Naive thymus-derived CD4-positive, alpha-beta T cell (primary cell): ENCODE results near the gene KAZN. TPM values are rescaled to one million over a fixed set of nuclear protein-coding genes. Genes with fewer than 3 reads are reported as not detected.
A peak's percentile ranks its signal among the peaks of the same experiment; 100 is the strongest.

Experiments used
- ATAC-seq: fragments of 150-1000 bp; cut with Tn5 transposase; 2 replicates; pipeline ENCODE4 v1.10.0; 2021; ENCODE audit warnings: mild to moderate bottlenecking, moderate library complexity
- CTCF ChIA-PET: fragments of 350-600 bp; sonication (Branson Sonifier 250); formaldehyde crosslinking; loops from one replicate; lab custom pipeline; 2021; ENCODE audit warnings: antibody characterized with exemption; lab: Charles Lee
- POLR2A ChIA-PET: fragments of 350-600 bp; sonication (Branson Sonifier 250); formaldehyde crosslinking; loops from one replicate; lab custom pipeline; 2021; ENCODE audit warnings: antibody characterized with exemption, inconsistent platforms; lab: Charles Lee
- DNase-seq, 9 donors: peaks; one replicate each; pipeline versions ENCODE4 v3.0.0 to v3.0.0-alpha.2; 2020 to 2022; ENCODE audit warnings: mixed read lengths in 1 of 9
- H3K27ac ChIP-seq: one replicate; pipeline ENCODE4 v1.7.0; 2013; ENCODE audit warnings: mild to moderate bottlenecking, low read depth, low read length, moderate library complexity
- H3K27me3 ChIP-seq, 2 donors: one replicate each; pipeline ENCODE4 v1.7.0; 2013; ENCODE audit warnings: low read length in 2 of 2, mild to moderate bottlenecking in 2 of 2, moderate library complexity in 2 of 2; ENCODE audit not compliant: control insufficient read depth in 2 of 2, insufficient read depth in 2 of 2
- H3K36me3 ChIP-seq, 3 experiments: 1 replicate in 2 of 3; 2 replicates in 1 of 3; pipeline ENCODE4 v1.7.0; 2013; ENCODE audit warnings: low read length in 3 of 3, mild to moderate bottlenecking in 3 of 3, moderate library complexity in 1 of 3; ENCODE audit not compliant: insufficient read depth in 3 of 3, control insufficient read depth in 2 of 3
- H3K4me1 ChIP-seq, 2 donors: one replicate each; pipeline ENCODE4 v1.7.0; 2013; ENCODE audit warnings: low read length in 2 of 2, mild to moderate bottlenecking in 2 of 2, moderate library complexity in 1 of 2; ENCODE audit not compliant: control insufficient read depth in 2 of 2, insufficient read depth in 2 of 2
- H3K4me3 ChIP-seq: 2 replicates; pipeline ENCODE4 v1.7.0; 2013; ENCODE audit warnings: mild to moderate bottlenecking, low read length
- H3K9me3 ChIP-seq, 3 experiments: 1 replicate in 2 of 3; 2 replicates in 1 of 3; pipeline ENCODE4 v1.7.0; 2013; ENCODE audit warnings: low read length in 3 of 3; ENCODE audit not compliant: control insufficient read depth in 2 of 3
- H3K27ac Mint-ChIP-seq, 9 donors: one replicate each; pipeline ENCODE4 v1.8.0; 2020 to 2022; ENCODE audit warnings: mixed read lengths in 9 of 9, mild to moderate bottlenecking in 8 of 9, moderate library complexity in 5 of 9, inconsistent platforms in 2 of 9
- H3K27me3 Mint-ChIP-seq, 5 donors: one replicate each; pipeline ENCODE4 v1.8.0; 2021 to 2022; ENCODE audit warnings: mixed read lengths in 5 of 5, mild to moderate bottlenecking in 1 of 5
- H3K36me3 Mint-ChIP-seq, 5 donors: one replicate each; pipeline ENCODE4 v1.8.0; 2020 to 2022; ENCODE audit warnings: mixed read lengths in 5 of 5, mild to moderate bottlenecking in 3 of 5, inconsistent platforms in 1 of 5
- H3K4me1 Mint-ChIP-seq, 7 donors: one replicate each; pipeline ENCODE4 v1.8.0; 2020 to 2022; ENCODE audit warnings: mixed read lengths in 7 of 7, mild to moderate bottlenecking in 3 of 7, inconsistent platforms in 1 of 7
- H3K4me3 Mint-ChIP-seq, 10 donors: one replicate each; pipeline ENCODE4 v1.8.0; 2020 to 2022; ENCODE audit warnings: mild to moderate bottlenecking in 10 of 10, mixed read lengths in 10 of 10, moderate library complexity in 6 of 10, inconsistent platforms in 2 of 10
- H3K9me3 Mint-ChIP-seq, 11 donors: one replicate each; pipeline ENCODE4 v1.8.0; 2020 to 2022; ENCODE audit warnings: mixed read lengths in 11 of 11, mild to moderate bottlenecking in 4 of 11, inconsistent platforms in 1 of 11, moderate library complexity in 1 of 11
- intact Hi-C, 2 donors: fragments of 100-400 bp; cut with micrococcal nuclease; formaldehyde crosslinking; loops; one replicate each; pipeline ENCODE4 v1.15.1; 2023
- polyA plus RNA-seq, 2 donors: library from polyadenylated mRNA; unstranded; fragments of 300-500 nt; fragmentation: Illumina TruSeq; gene quantifications; one replicate each; pipeline ENCODE4 v1.2.3, GENCODE V29; 2021
- total RNA-seq, 6 experiments: library from RNA in 5 of 6; stranded (reverse) in 5 of 6; gene quantifications; 1 replicate in 5 of 6; 2 replicates in 1 of 6; pipeline ENCODE4 v1.2.3 and lab custom pipeline; 2021 to 2026

KAZN gene
- total and polyA plus RNA-seq, 7 experiments from 2014 or later = 0.08 to 0.87 (median 0.30) TPM

- H3K27me3 ChIP-seq = peaks cover 0 to 7% of the 10 kb centered on the region in 2 donors
- CTCF ChIA-PET = no interaction called here
- DNase-seq (no peak), ATAC-seq (no peak)
- H3K27ac Mint-ChIP-seq = no peak overlapping the region
- intact Hi-C loops = no loop called here
- peaks cover 0 to 5% (median 4%) of the 10 kb centered on the region in 7 donors for H3K4me1 Mint-ChIP-seq
- POLR2A ChIA-PET = no interaction called here
- peaks cover 49 to 74% (median 66%) of the 10 kb centered on the region in 5 donors for H3K27me3 Mint-ChIP-seq
- H3K9me3 ChIP-seq = no peaks in the 10 kb centered on the region
- no peak overlapping the region for H3K27ac ChIP-seq
- H3K36me3 ChIP-seq = no peaks in the 10 kb centered on the region
- H3K4me3 ChIP-seq = no peak overlapping the region
- peak overlapping the region in 1 of 10 donors; percentile 64 for H3K4me3 Mint-ChIP-seq
- no peaks in the 10 kb centered on the region for H3K4me1 ChIP-seq
- H3K9me3 Mint-ChIP-seq = peaks cover 0 to 4% (median 0%) of the 10 kb centered on the region in 11 donors
- H3K36me3 Mint-ChIP-seq = no peaks in the 10 kb centered on the region
These were observed 1.3 kb downstream of the KAZN start for GRCh38 chr1:14599800-14600199.

GRCh38 chr1:14600405-14601112, 2.1 kb downstream of the KAZN start:
- Mint-ChIP-seq H3K9me3 (peaks cover 0 to 4% (median 0%) of the 10 kb centered on the region in 11 donors), H3K27ac (no peak overlapping the region), H3K36me3 (no peaks in the 10 kb centered on the region), H3K27me3 (peaks cover 56 to 80% (median 74%) of the 10 kb centered on the region in 5 donors), H3K4me3 (no peak overlapping the region), H3K4me1 (peaks cover 0 to 5% (median 4%) of the 10 kb centered on the region in 7 donors)
- Histone ChIP-seq H3K27ac (no peak overlapping the region), H3K9me3 (no peaks in the 10 kb centered on the region), H3K36me3 (no peaks in the 10 kb centered on the region), H3K4me3 (no peak overlapping the region), H3K27me3 (peaks cover 0 to 7% of the 10 kb centered on the region in 2 donors), H3K4me1 (no peaks in the 10 kb centered on the region)
- DNase-seq (no peak), ATAC-seq (no peak)
- CTCF ChIA-PET = no interaction called here
- POLR2A ChIA-PET = no interaction called here
- intact Hi-C loops = no loop called here

- peaks cover 42 to 76% (median 62%) of the 10 kb centered on the region in 5 donors for H3K27me3 Mint-ChIP-seq
- ChIA-PET CTCF (no interaction called here), POLR2A (no interaction called here)
- Histone ChIP-seq H3K4me3 (no peak overlapping the region), H3K27me3 (peaks cover 0 to 7% of the 10 kb centered on the region in 2 donors), H3K4me1 (no peaks in the 10 kb centered on the region), H3K27ac (no peak overlapping the region), H3K36me3 (no peaks in the 10 kb centered on the region), H3K9me3 (no peaks in the 10 kb centered on the region)
- ATAC-seq (no peak), DNase-seq (no peak)
- H3K9me3 Mint-ChIP-seq = no peaks in the 10 kb centered on the region
- H3K4me3 Mint-ChIP-seq = no peak overlapping the region
- no peak overlapping the region for H3K27ac Mint-ChIP-seq
- no peaks in the 10 kb centered on the region for H3K36me3 Mint-ChIP-seq
- H3K4me1 Mint-ChIP-seq = peaks cover 0 to 5% (median 4%) of the 10 kb centered on the region in 7 donors
- intact Hi-C loops = no loop called here
These were observed 3.7 kb downstream of the KAZN start for GRCh38 chr1:14602136-14602535.

GRCh38 chr1:14603645-14604044, 5.2 kb downstream of the KAZN start:
- ATAC-seq = no peak
- no peaks in the 10 kb centered on the region for H3K9me3 ChIP-seq
- ChIA-PET POLR2A (no interaction called here), CTCF (no interaction called here)
- no peak overlapping the region for H3K4me3 Mint-ChIP-seq
- H3K9me3 Mint-ChIP-seq = no peaks in the 10 kb centered on the region
- H3K4me3 ChIP-seq = no peak overlapping the region
- peaks cover 32 to 70% (median 60%) of the 10 kb centered on the region in 5 donors for H3K27me3 Mint-ChIP-seq
- no peaks in the 10 kb centered on the region for H3K36me3 ChIP-seq
- no peak overlapping the region for H3K27ac Mint-ChIP-seq
- no peaks in the 10 kb centered on the region for H3K36me3 Mint-ChIP-seq
- no peak for DNase-seq
- H3K4me1 Mint-ChIP-seq = peaks cover 0 to 5% (median 3%) of the 10 kb centered on the region in 7 donors
- intact Hi-C loops = no loop called here
- no peaks in the 10 kb centered on the region for H3K4me1 ChIP-seq
- H3K27ac ChIP-seq = no peak overlapping the region
- H3K27me3 ChIP-seq = peaks cover 0 to 7% of the 10 kb centered on the region in 2 donors

- ATAC-seq = no peak
- Mint-ChIP-seq H3K4me1 (peaks cover 0 to 4% (median 3%) of the 10 kb centered on the region in 7 donors), H3K9me3 (no peaks in the 10 kb centered on the region), H3K27me3 (peaks cover 29 to 69% (median 60%) of the 10 kb centered on the region in 5 donors), H3K36me3 (no peaks in the 10 kb centered on the region), H3K27ac (no peak overlapping the region), H3K4me3 (no peak overlapping the region)
- Histone ChIP-seq H3K9me3 (no peaks in the 10 kb centered on the region), H3K27me3 (peaks cover 0 to 7% of the 10 kb centered on the region in 2 donors), H3K27ac (no peak overlapping the region), H3K4me1 (no peaks in the 10 kb centered on the region), H3K36me3 (no peaks in the 10 kb centered on the region), H3K4me3 (no peak overlapping the region)
- DNase-seq = no peak
- intact Hi-C loops = no loop called here
- ChIA-PET CTCF (no interaction called here), POLR2A (no interaction called here)
These were observed 5.9 kb downstream of the KAZN start for GRCh38 chr1:14604414-14604813.

- ChIA-PET POLR2A (no interaction called here), CTCF (interaction anchor here (0.6 kb wide), 1 partner anchor 125 kb away, joined by 3 read pairs; no protein-coding TSS in a partner anchor)
- H3K4me1 ChIP-seq = no peaks in the 10 kb centered on the region
- intact Hi-C loops = no loop called here
- no peak overlapping the region for H3K4me3 ChIP-seq
- Mint-ChIP-seq H3K9me3 (no peaks in the 10 kb centered on the region), H3K4me3 (no peak overlapping the region), H3K27me3 (peaks cover 14 to 54% (median 50%) of the 10 kb centered on the region in 5 donors), H3K27ac (no peak overlapping the region), H3K4me1 (no peaks in the 10 kb centered on the region), H3K36me3 (no peaks in the 10 kb centered on the region)
- H3K36me3 ChIP-seq = no peaks in the 10 kb centered on the region
- no peak overlapping the region for H3K27ac ChIP-seq
- H3K27me3 ChIP-seq = peaks cover 0 to 5% of the 10 kb centered on the region in 2 donors
- no peaks in the 10 kb centered on the region for H3K9me3 ChIP-seq
- DNase-seq (no peak), ATAC-seq (no peak)
These were observed 7.5 kb downstream of the KAZN start for GRCh38 chr1:14605945-14606344.

GRCh38 chr1:14606632-14607031, 8.1 kb downstream of the KAZN start:
- no peak overlapping the region for H3K27ac Mint-ChIP-seq
- DNase-seq (no peak), ATAC-seq (no peak)
- no peaks in the 10 kb centered on the region for H3K9me3 Mint-ChIP-seq
- H3K36me3 ChIP-seq = no peaks in the 10 kb centered on the region
- no peaks in the 10 kb centered on the region for H3K9me3 ChIP-seq
- no peak overlapping the region for H3K4me3 Mint-ChIP-seq
- H3K27me3 Mint-ChIP-seq = peaks cover 7 to 47% (median 43%) of the 10 kb centered on the region in 5 donors
- no peak overlapping the region for H3K27ac ChIP-seq
- H3K4me3 ChIP-seq = no peak overlapping the region
- CTCF ChIA-PET = no interaction called here
- no peaks in the 10 kb centered on the region for H3K36me3 Mint-ChIP-seq
- H3K4me1 Mint-ChIP-seq = no peaks in the 10 kb centered on the region
- intact Hi-C loops = no loop called here
- peaks cover 0 to 1% of the 10 kb centered on the region in 2 donors for H3K27me3 ChIP-seq
- H3K4me1 ChIP-seq = no peaks in the 10 kb centered on the region
- POLR2A ChIA-PET = no interaction called here
